Peyer's patch (tissue), 4 donors: Measurements from ENCODE around the gene LY6G6C.

Experiments used
- POLR2A ChIP-seq, 2 donors: fragments of 450-650 bp; IDR thresholded peaks; one replicate each; pipeline ENCODE4 v1.5.1; 2017; ENCODE audit warnings: antibody characterized with exemption in 2 of 2, mild to moderate bottlenecking in 2 of 2, moderate library complexity in 2 of 2
- TF ChIP-seq, protein P1 (sequence below), 6 experiments: fragments of 450-650 bp in 4 of 6; fragments of 200-600 bp in 2 of 6; sonication (generic) in 1 of 6; IDR thresholded peaks; one replicate each; pipeline ENCODE4 v1.5.1; 2017 to 2019; ENCODE audit warnings: antibody characterized with exemption in 6 of 6, mild to moderate bottlenecking in 3 of 6, moderate library complexity in 1 of 6

DNA sequence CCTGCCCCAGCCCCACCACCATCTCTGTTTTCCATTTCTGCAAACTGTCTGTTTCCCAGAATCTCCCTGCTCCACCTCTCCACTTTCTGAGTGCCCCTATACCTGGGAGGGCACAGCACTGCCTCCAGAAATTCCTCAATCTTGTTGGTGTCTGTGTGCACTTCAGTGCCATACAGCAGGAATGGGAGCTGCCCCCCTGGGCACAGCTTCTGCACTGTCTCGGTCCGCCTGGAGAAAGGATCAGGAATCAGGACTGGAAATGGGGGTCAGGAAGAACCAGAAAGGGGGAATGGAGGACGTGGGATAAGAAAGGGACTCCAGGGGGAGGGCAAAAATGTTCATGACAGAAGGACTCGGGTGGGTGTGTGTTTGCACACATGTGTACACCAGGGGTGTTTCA, 12.2 kb upstream of the LY6G6C start:
- TF ChIP-seq, protein P1, sequence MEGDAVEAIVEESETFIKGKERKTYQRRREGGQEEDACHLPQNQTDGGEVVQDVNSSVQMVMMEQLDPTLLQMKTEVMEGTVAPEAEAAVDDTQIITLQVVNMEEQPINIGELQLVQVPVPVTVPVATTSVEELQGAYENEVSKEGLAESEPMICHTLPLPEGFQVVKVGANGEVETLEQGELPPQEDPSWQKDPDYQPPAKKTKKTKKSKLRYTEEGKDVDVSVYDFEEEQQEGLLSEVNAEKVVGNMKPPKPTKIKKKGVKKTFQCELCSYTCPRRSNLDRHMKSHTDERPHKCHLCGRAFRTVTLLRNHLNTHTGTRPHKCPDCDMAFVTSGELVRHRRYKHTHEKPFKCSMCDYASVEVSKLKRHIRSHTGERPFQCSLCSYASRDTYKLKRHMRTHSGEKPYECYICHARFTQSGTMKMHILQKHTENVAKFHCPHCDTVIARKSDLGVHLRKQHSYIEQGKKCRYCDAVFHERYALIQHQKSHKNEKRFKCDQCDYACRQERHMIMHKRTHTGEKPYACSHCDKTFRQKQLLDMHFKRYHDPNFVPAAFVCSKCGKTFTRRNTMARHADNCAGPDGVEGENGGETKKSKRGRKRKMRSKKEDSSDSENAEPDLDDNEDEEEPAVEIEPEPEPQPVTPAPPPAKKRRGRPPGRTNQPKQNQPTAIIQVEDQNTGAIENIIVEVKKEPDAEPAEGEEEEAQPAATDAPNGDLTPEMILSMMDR (IDR thresholded peaks at IDR 0.05): no peak
- no peak for TF ChIP-seq POLR2A (IDR thresholded peaks at IDR 0.05)
